ENCODE measurements around the gene COIL. TPM values are rescaled to one million over a fixed set of nuclear protein-coding genes. Genes with fewer than 3 reads are reported as not detected.

COIL gene, protein sequence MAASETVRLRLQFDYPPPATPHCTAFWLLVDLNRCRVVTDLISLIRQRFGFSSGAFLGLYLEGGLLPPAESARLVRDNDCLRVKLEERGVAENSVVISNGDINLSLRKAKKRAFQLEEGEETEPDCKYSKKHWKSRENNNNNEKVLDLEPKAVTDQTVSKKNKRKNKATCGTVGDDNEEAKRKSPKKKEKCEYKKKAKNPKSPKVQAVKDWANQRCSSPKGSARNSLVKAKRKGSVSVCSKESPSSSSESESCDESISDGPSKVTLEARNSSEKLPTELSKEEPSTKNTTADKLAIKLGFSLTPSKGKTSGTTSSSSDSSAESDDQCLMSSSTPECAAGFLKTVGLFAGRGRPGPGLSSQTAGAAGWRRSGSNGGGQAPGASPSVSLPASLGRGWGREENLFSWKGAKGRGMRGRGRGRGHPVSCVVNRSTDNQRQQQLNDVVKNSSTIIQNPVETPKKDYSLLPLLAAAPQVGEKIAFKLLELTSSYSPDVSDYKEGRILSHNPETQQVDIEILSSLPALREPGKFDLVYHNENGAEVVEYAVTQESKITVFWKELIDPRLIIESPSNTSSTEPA
- 15.3 to 17.8 TPM (median 16.3 TPM) in 5 replicates for total RNA-seq (2022; extraction: Qiagen RNA extraction)

DNA sequence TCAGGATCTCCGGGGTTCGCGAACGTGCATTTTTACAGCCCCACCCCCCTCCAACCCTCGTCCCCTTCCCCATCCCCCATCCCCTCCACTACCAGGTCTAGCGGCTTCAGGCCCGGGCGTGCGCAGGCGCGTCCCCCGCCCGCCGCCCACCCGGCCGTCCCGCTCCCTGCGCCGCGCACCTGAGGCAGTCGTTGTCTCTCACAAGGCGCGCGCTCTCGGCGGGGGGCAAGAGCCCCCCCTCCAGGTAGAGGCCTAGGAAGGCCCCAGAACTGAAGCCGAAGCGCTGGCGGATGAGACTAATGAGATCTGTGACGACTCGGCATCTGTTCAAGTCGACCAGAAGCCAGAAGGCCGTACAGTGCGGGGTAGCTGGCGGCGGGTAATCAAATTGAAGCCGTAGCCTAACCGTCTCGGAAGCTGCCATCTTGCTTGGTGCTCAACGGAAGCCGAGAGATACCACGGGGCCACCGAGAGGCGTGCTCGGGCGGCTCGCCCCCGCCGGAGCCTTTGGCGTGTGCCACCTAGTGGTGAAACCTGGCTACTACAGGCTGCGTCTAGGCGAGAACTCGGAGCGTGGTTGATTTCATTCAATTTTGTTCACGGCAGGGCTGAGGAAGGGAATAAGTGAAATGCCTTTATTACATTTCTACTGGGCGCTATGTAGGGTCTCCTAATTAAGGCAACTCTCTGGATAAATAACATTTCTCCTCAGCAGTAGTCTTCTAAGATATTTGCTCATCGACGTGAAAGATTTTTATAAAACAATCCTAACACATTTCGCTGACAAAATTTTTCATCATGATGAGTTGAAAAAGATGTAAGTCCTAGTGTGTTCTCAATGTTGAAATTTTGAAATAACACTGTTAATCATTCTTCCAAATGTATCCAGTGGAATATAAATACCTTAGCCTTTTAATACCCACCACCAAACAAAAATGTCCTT, at the start of gene COIL:
TSS of gene COIL (minus strand) at position 455 of the 943 bp plus-strand sequence. CDS start at position 424, 31 bp downstream.

DNA sequence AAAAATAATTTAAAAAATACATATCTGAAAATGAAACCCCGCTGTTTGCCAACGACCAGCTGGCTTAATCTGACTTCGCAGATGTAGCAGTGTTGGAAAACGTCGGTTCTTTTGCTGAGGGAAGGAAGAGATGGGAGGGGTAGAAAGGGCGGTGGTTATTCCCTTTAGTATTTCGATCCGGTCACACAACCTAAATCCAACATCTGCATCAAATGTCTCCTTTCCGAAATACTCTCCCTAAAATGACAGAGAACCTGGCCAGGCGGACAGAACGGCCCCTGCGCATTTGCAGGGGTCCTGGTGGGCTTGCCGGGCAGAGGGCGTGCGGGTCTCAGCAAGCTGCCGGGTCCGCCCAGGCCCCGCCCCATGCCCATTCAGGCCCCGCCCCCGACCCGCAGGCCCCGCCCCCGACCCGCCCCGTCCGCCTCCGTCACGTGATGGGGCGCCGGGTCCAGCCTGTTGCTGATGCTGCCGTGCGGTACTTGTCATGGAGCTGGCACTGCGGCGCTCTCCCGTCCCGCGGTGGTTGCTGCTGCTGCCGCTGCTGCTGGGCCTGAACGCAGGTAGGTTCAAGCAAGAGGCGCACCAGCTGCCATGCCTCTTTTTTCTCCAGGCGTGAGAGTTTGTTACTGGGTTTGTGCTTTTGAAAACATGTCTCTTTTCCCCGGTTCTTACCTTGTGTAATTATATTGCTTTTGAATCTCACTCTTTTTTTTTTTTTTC, 17.0 kb upstream of the COIL start, which contains the start of gene SCPEP1:
TSS of gene SCPEP1 (plus strand) at position 459 of the 723 bp plus-strand sequence. CDS start at position 488, 29 bp downstream.

DNA sequence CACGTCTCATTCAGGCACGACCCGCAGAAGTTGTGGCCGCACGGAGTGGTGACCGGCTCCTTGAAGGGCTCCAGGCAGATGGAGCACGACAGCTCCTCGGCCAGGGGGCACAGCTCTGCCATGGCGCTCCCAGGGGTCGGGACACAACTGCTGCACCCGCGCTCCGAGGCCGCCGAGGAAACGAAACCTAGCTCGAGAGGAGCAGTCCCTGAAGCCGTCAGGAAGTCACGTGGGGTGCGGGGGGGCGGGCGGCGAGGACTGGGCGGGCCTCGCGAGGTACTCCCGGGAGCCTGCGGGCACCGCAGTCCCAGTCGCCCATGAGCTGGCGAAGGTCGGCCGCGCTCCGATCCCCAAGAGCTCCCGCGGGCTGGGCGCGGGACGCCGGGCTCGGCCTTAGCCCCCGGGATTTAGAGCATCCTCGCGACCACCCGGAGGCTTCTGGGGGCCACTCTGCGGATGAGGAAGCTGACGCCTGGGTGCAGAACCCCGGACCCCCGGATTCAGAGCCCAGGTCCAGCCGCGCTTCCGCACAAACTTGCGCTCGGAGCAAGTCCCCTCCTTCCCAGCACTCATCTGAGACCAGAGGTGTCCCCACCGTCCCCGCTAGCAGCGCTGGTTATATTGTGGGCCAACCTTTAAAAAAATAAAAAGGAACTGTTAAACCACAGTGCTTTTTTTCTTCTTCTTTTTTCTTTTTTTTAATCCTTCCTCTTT, 46.8 kb downstream of the COIL start, which contains the start of gene TRIM25:
TSS of gene TRIM25 (minus strand) at position 183 of the 714 bp plus-strand sequence. CDS start at position 122, 61 bp downstream.

Other genes with a start within 250 kb of the COIL start
- 1.5 to 2.3 TPM (median 1.8 TPM) in 5 replicates for gene C17orf67, start 127.1 kb downstream of the COIL start, total RNA-seq (2022; extraction: Qiagen RNA extraction)
- 3.1 to 4.5 TPM (median 3.7 TPM) in 5 replicates for gene DGKE, start 126.9 kb downstream of the COIL start, total RNA-seq (2022; extraction: Qiagen RNA extraction)
- gene TRIM25, start 47.0 kb downstream of the COIL start, total RNA-seq (2022; extraction: Qiagen RNA extraction) = 52.3 to 67.3 TPM (median 59.2 TPM) in 5 replicates
- gene SCPEP1, start 17.1 kb upstream of the COIL start, total RNA-seq (2022; extraction: Qiagen RNA extraction) = 35.8 to 42.5 TPM (median 36.3 TPM) in 5 replicates
- 46.0 to 60.5 TPM (median 55.6 TPM) in 5 replicates for gene AKAP1, start 124.2 kb upstream of the COIL start, total RNA-seq (2022; extraction: Qiagen RNA extraction)

Measured in A549 treated with dexamethasone at 1 μM for 4 hours (cell line).